Coronary artery (tissue), 2 donors: Measurements from ENCODE around the gene CRK.

ENCODE experiments used
- DNase-seq: peaks from one replicate; pipeline ENCODE4 v3.0.0-alpha.2; 2017; ENCODE audit warnings: low spot score
- H3K27ac ChIP-seq, 2 donors: fragments of 200-600 bp; sonication (generic); one replicate each; pipeline ENCODE4 v1.5.1; 2016 to 2019
- H3K4me3 ChIP-seq: fragments of 200-600 bp; sonication (generic); 2 replicates; pipeline ENCODE4 v1.5.1; 2016; ENCODE audit warnings: mild to moderate bottlenecking, moderate library complexity
- TF ChIP-seq, protein P1 (sequence below): fragments of 200-600 bp; sonication (generic); IDR thresholded peaks from one replicate; pipeline ENCODE4 v1.5.1; 2019; ENCODE audit warnings: antibody characterized with exemption

CRK gene

DNA sequence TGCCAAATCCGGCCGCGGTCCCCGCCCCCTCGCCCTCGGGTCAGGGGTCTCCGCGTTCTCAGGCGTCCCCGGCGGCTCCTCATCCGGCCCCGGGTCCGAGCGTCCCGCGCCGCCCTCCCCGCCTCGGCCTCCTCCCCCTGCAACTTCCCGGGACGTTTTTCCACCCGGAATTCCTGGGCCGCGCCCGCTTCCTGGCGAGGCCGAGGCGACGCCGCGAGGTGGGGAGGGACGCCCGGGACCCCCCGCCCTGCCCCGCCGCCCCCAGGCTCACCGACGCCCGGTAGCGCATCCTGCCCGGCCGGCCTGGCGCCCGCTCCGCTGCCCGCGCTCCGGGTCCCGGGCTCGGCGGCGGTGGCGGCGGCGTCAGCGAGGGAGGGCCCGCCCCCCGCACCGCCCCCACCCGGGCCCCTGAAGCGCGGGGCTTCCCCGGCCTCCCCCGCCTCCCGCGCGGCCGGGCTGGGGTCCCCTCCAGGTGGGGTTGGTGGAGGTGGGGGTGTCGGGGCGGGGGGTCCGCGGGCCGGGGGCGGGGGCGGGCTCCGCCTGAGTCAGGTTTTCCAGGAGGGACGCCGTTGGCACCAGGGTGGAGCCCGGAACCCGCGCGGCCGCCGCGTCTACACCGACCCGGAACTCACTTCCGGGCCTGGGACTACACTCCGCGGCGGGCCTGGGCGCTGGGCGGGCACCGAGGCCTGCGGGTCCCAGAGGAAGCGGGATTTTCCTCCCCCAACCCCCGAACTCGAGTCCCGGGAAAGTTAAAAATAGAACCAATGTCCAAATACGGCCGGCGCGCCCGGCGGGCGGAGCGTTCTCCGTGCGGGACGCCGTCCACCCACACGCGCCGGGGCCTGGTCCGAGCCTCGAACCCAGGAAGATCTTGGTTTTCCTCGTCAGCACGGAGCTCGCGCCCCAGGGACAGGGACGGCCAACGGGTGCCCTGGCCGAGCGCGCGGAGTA is 29.7 kb upstream of the CRK start:
- H3K27ac ChIP-seq, result peak overlapping the region; percentile 97 to 100
- TF ChIP-seq, protein P1, sequence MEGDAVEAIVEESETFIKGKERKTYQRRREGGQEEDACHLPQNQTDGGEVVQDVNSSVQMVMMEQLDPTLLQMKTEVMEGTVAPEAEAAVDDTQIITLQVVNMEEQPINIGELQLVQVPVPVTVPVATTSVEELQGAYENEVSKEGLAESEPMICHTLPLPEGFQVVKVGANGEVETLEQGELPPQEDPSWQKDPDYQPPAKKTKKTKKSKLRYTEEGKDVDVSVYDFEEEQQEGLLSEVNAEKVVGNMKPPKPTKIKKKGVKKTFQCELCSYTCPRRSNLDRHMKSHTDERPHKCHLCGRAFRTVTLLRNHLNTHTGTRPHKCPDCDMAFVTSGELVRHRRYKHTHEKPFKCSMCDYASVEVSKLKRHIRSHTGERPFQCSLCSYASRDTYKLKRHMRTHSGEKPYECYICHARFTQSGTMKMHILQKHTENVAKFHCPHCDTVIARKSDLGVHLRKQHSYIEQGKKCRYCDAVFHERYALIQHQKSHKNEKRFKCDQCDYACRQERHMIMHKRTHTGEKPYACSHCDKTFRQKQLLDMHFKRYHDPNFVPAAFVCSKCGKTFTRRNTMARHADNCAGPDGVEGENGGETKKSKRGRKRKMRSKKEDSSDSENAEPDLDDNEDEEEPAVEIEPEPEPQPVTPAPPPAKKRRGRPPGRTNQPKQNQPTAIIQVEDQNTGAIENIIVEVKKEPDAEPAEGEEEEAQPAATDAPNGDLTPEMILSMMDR, result no peak
- peak overlapping the region; percentile 97 for H3K4me3 ChIP-seq
- DNase-seq, result peak; percentile 92

DNA sequence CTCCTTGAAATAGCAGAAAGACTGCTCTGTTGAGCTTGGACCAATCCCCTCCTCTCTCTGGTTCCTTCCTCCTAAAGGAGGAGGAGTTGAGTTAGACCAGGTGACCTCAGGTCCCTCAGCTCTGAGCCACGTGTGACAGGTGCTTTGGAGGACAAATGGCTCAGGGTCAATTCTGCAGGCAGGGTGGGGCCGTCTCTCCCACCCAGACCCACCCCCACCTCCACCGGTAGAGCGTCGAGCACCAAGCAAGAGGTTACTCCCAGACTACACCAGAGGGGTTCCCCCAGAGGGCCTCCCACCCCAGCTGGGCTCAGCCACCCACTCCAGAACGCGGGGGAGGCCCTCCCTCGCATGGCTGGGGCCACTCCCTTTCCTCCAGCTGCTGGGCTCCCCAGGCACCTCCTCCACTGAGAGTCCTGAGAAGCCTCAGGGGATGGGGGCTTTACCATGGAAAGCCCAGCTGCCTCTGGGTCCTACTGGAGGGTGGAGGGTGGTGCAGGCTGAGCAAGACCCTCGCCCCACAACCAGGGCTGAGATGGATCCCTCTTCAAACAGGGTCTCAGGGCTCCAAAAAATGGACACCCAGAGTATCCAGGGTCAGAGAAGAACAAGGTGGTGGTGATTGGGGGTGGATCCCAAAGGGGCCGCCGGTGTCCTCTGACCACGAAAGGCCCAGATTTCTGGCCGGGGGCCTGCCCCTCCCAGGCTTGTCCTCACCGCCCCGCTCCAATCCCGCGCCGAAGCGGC is 28.8 kb upstream of the CRK start:
- Histone ChIP-seq H3K4me3 (peak overlapping the region; percentile 97), H3K27ac (peak overlapping the region; percentile 97 to 100)
- DNase-seq, result peak; percentile 81
- TF ChIP-seq, protein P1, result no peak

DNA sequence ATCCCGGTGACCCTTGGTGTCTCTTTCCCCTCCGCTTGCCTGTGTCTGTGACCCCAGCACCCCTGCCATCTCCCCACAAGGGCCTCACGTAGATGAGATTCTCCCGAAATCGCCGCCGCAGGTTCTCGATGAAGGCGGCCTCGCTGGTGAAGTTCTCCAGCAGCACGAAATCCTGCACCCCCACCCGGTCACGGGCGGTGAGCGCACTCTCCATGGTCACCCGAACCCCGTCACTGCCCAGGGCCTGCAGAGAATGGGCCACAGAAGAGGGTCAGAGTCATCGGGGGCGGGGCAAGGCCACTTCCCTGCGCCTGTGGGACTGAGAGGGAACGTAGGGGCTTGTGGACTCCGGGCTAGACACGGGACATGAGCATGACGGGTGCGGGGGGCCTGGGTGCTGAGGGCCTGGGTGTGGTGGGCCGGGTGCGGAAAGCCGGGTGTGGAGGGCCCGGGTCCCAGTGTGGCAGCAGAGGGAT is 28.1 kb upstream of the CRK start:
- Histone ChIP-seq H3K27ac (peak overlapping the region; percentile 97 to 100), H3K4me3 (peak overlapping the region; percentile 97)
- TF ChIP-seq, protein P1, result no peak
- DNase-seq, result no peak

DNA sequence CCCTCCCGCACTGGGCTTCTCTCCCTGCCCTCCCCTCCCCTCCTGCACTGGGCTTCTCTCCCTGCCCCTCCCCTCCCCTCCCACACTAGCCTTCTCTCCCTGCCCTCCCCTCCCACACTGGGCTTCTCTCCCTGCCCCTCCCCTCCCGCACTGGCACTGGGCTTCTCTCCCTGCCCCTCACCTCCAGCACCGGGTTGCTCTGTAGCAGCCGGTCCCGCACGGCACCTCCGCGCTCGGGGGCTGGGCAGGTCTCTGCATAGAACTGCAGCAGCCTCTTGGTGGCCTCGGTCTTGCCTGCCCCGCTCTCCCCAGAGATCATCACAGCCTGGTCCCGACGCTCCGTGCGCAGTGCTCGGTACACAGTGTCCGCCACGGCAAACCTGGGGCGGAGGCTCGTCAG is 26.6 kb upstream of the CRK start:
- TF ChIP-seq, protein P1, result no peak
- peak overlapping the region; percentile 27 to 70 for H3K27ac ChIP-seq
- no peak overlapping the region for H3K4me3 ChIP-seq
- DNase-seq, result no peak

DNA sequence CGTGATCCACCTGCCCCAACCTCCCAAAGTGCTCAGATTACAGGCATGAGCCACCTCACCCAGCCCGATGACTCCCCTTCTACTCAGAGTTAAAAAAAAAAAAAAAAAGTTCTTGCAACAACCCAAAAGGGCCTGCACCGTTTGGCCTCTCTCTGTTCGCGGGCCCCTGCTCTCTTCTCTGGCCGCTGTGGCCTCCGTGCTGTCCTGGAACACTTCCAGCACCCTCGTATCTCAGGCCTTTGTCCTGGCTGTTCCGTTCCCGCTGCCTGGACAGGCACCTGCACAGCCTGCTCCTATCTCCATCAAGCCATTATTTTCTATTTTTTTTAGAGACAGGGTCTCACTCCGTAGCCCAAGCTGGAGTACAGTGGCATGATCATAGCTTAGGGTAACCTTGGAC is 25.7 kb upstream of the CRK start:
- H3K4me3 ChIP-seq, result no peak overlapping the region
- peak overlapping the region in 1 of 2 donors; percentile 70 for H3K27ac ChIP-seq
- TF ChIP-seq, protein P1, result no peak
- DNase-seq, result no peak

DNA sequence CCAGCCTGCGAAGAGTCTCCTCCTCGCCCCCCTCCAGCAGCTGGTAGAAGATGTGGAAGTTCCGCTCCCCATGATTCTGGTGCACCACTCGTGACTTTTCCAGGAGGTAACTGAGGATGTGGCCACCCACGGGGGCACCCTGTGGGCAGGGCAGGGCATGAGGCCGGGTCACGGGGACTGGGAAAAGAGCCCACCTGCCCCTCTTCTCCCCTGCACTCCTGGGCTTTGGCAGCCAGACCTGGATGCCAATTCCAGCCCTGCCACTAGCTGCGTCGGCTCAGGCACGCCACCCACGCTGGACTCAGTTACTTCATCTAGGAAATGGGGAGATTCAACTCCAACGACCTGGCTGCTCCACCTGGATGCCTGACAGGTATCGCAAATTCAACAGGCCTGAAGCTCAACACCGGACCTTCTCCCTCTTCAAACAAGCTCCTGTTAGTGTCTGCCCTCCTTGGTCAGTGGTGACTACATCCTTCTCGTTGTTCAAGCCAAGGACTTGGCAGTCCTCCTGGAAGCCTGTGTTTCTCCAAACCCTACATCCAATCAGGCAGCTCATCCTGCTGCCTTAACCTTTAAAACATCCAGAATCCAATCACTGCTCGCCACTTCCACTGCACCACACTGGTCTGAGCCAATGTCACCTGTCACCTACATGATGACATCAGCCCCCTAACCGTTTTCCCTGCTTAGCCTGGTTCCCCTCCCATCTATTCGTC is 24.9 kb upstream of the CRK start:
- no peak overlapping the region for H3K4me3 ChIP-seq
- peak overlapping the region in 1 of 2 donors; percentile 22 for H3K27ac ChIP-seq
- TF ChIP-seq, protein P1, result no peak
- no peak for DNase-seq
